ENCODE results near the gene REXO2. TPM values are rescaled to one million over a fixed set of nuclear protein-coding genes. Genes with fewer than 3 reads are reported as not detected.

REXO2 gene
- total and polyA plus RNA-seq, 2 of the 8 experiments (the other 6 are each of a cell fraction or from before 2014, with no cell fraction given), result 111 to 114 TPM

DNA sequence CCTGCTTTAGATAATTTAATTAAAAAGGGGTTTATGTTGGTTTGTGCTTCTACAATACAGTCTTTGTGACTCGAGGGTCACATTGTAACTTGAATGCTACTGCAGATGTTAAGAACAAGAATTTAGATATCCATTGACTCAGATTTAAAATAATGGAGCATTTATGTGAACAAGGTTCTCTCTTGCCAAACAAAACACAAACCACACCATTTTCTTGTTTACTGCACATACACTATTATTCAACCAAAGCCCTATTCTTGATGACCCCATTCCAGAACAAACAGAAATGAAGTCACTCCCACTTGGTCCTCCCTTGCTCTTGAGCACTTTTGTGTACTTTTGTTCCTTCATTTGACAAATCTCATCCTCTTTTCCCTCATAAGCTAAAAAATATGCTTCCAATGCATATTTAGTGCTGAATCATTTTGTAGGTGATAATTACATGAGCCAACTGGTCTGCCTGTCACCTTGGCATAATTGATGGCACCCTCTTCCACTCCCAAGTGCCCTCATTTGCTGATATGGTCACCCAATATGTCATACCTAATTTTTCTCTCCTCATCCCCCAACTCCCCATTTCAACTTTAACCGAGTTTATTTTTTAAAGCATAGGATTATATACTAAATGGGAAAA, 41.8 kb upstream of the REXO2 start:
- H3K4ac ChIP-seq (replicated peaks; ENCODE audit: insufficient read length, low read depth, low read length), result no peak overlapping the region
- H3K4me2 ChIP-seq (ENCODE audit: insufficient read depth in 1 of 2, low read depth in 2 of 2, low read length in 2 of 2), result no peak overlapping the region
- FAIRE-seq, result no peak
- no peak overlapping the region for H2BK20ac ChIP-seq (ENCODE audit: low read length)
- H4K5ac ChIP-seq (ENCODE audit: insufficient read length, low read depth, low read length), result no peak overlapping the region
- ChIA-PET POLR2A (ENCODE audit: partially characterized antibody) (no interaction called here), CTCF (ENCODE audit: partially characterized antibody) (interaction anchor here (0.7 to 1.1 kb wide), 2 partner anchors 11 to 57 kb away, joined by 3 to 4 read pairs; no protein-coding TSS in a partner anchor)
- H3K36me3 ChIP-seq (ENCODE audit: control insufficient read depth in 2 of 4, insufficient read depth in 4 of 4, low read length in 3 of 4), result no peaks in the 10 kb centered on the region; a peak in 2 of 8 replicates
- H2BK5ac ChIP-seq (ENCODE audit: low read depth, low read length), result no peak overlapping the region
- no peaks in the 10 kb centered on the region; a peak in 1 of 7 replicates for H3K4me1 ChIP-seq (replicated peaks in 1 of 4; ENCODE audit: control insufficient read depth in 3 of 4, insufficient read depth in 4 of 4, low read length in 3 of 4)
- H3K14ac ChIP-seq (ENCODE audit: insufficient read length), result no peak overlapping the region
- H3K27me3 ChIP-seq (replicated peaks in 1 of 4; ENCODE audit: control insufficient read depth in 3 of 4, extremely low read depth in 1 of 4, insufficient read depth in 3 of 4, low read length in 3 of 4), result no peaks in the 10 kb centered on the region
- H2BK120ac ChIP-seq (replicated peaks; ENCODE audit: low read depth, low read length), result no peak overlapping the region
- H3K56ac ChIP-seq (replicated peaks; ENCODE audit: insufficient read length, low read depth, low read length), result no peak overlapping the region
- H3K27ac ChIP-seq (ENCODE audit: low read depth, low read length), result no peak overlapping the region
- no peaks in the 10 kb centered on the region for H3K79me1 ChIP-seq (ENCODE audit: low read depth, low read length)
- H3K79me2 ChIP-seq (ENCODE audit: control insufficient read depth in 1 of 2, insufficient read depth in 2 of 2, low read length in 2 of 2), result peaks cover 0 to 29% of the 10 kb centered on the region in 2 experiments; a peak in 2 of 4 replicates
- H3K23ac ChIP-seq (ENCODE audit: insufficient read length), result no peak overlapping the region
- H2AFZ ChIP-seq (ENCODE audit: low read length), result no peak overlapping the region
- H3K4me3 ChIP-seq (ENCODE audit: extremely low read depth in 1 of 4, insufficient read depth in 2 of 4, low read depth in 3 of 4, low read length in 4 of 4), result no peak overlapping the region
- H4K8ac ChIP-seq (ENCODE audit: extremely low read depth, insufficient read depth, low read length), result no peak overlapping the region
- H3K9me3 ChIP-seq (ENCODE audit: insufficient read depth in 2 of 2, low read depth in 1 of 2, low read length in 1 of 2), result no peaks in the 10 kb centered on the region
- no peak overlapping the region for H2AK5ac ChIP-seq (ENCODE audit: low read depth, low read length)
- H2BK15ac ChIP-seq (ENCODE audit: low read length), result no peak overlapping the region
- H2BK12ac ChIP-seq (ENCODE audit: low read depth, low read length), result no peak overlapping the region
- TF ChIP-seq, protein P1, sequence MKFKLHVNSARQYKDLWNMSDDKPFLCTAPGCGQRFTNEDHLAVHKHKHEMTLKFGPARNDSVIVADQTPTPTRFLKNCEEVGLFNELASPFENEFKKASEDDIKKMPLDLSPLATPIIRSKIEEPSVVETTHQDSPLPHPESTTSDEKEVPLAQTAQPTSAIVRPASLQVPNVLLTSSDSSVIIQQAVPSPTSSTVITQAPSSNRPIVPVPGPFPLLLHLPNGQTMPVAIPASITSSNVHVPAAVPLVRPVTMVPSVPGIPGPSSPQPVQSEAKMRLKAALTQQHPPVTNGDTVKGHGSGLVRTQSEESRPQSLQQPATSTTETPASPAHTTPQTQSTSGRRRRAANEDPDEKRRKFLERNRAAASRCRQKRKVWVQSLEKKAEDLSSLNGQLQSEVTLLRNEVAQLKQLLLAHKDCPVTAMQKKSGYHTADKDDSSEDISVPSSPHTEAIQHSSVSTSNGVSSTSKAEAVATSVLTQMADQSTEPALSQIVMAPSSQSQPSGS (IDR thresholded peaks at IDR 0.05; ENCODE audit: low read length), result no peak
- no peak for TF ChIP-seq KDM5A (IDR thresholded peaks at IDR 0.05; ENCODE audit: low read length)
- TF ChIP-seq EP300 (IDR thresholded peaks at IDR 0.05; ENCODE audit: borderline replicate concordance in 1 of 2, low read depth in 2 of 2, low read length in 2 of 2), result no peak
- no peak for TF ChIP-seq SUZ12 (IDR thresholded peaks at IDR 0.05; ENCODE audit: low read length)
- TF ChIP-seq CREB1 (IDR thresholded peaks at IDR 0.05), result no peak
- WGBS, 2 experiments (ENCODE audit: extremely low coverage in 1 of 2, insufficient coverage in 1 of 2, insufficient read length in 1 of 2, insufficient replicate concordance in 2 of 2, low coverage in 1 of 2, low lambda C conversion rate in 2 of 2, missing lambda C conversion rate in 1 of 2), result 87 to 100% methylated on average over 1 to 2 of the region's 2 CpGs
- H3K23me2 ChIP-seq (ENCODE audit: low read depth, low read length), result peaks cover 8% of the 10 kb centered on the region; the same call in 1 of the 2 replicates
- no peak for DNase-seq (ENCODE audit: low read depth in 1 of 2, low spot score in 2 of 2)
- no peak overlapping the region for H3K9ac ChIP-seq (replicated peaks in 1 of 4; ENCODE audit: extremely low read depth in 1 of 4, low read depth in 3 of 4, low read length in 3 of 4)
- no peak overlapping the region for H3K18ac ChIP-seq (ENCODE audit: extremely low read depth, low read length)
- no peak overlapping the region for H4K91ac ChIP-seq (replicated peaks; ENCODE audit: insufficient read length, low read length)
- H4K20me1 ChIP-seq (replicated peaks in 1 of 2; ENCODE audit: control insufficient read depth in 1 of 2, insufficient read depth in 2 of 2, low read length in 2 of 2), result no peaks in the 10 kb centered on the region

Data from H1 (cell line).